ENCODE results near the gene SWI5.
A peak's percentile ranks its signal among the peaks of the same experiment; 100 is the strongest.

Gene SWI5

DNA sequence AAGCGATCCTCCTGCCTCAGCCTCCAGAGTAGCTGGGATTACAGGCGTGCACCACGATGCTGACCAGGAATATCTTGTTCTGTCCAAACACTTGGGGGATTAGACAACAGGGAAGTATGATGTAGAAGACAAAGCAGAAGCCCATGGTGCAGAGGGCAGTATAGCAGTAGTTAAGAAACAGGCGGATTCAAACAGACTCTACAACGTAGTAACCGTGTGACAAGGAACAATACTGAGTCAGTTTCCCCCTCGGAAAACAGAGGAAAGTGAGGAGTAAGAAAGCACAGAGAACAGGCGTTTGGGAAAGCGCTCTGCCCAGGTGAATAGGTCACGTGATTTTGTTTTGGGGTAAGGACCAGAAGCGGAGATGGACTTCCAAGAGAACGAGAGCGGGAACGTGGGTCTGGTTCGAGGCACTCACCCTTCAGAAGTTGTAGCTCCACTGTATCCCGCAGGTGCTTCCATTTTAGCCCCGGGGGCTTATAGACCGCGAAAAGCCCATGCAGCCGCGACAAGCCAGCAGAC is 45.9 kb downstream of the SWI5 start:
- DNase-seq: no peak
- Histone ChIP-seq H4K91ac (ENCODE audit: low read length) (no peak overlapping the region), H3K27ac (ENCODE audit: low read length, poor library complexity, severe bottlenecking) (no peak overlapping the region), H2BK5ac (ENCODE audit: low read depth, low read length, poor library complexity, severe bottlenecking) (no peak overlapping the region), H2BK12ac (ENCODE audit: low read length in 2 of 2) (no peak overlapping the region), H2AFZ (ENCODE audit: low read depth, low read length) (no peak overlapping the region), H3K9me3 (ENCODE audit: control insufficient read depth, low read length) (no peaks in the 10 kb centered on the region), H3K23ac (ENCODE audit: low read length in 2 of 2) (no peak overlapping the region), H2BK120ac (ENCODE audit: low read depth, low read length) (no peak overlapping the region), H3K36me3 (ENCODE audit: control insufficient read depth in 1 of 2, insufficient read depth in 2 of 2, low read depth in 1 of 2, low read length in 2 of 2) (peaks cover 28 to 41% of the 10 kb centered on the region in 2 experiments), H2AK5ac (ENCODE audit: low read length, severe bottlenecking) (no peak overlapping the region), H3K4me1 (ENCODE audit: control insufficient read depth, insufficient read depth, low read depth, low read length) (peaks cover 12% of the 10 kb centered on the region), H3K4ac (ENCODE audit: low read depth in 1 of 2, low read length in 2 of 2) (peak overlapping the region in 1 of 2 experiments; percentile 40), H3K14ac (ENCODE audit: low read length in 2 of 2) (no peak overlapping the region), H3K4me3 (ENCODE audit: insufficient read depth in 1 of 2, low read depth in 1 of 2, low read length in 2 of 2) (peak overlapping the region; percentile 91 to 92), H3K18ac (ENCODE audit: low read depth in 1 of 2, low read length in 2 of 2) (peak overlapping the region in 1 of 2 experiments; percentile 21), H3K4me2 (ENCODE audit: low read length, poor library complexity, severe bottlenecking) (peak overlapping the region; percentile 72), H3K27me3 (ENCODE audit: control insufficient read depth in 1 of 2, insufficient read depth in 1 of 2, low read length in 2 of 2) (no peaks in the 10 kb centered on the region), H2BK15ac (ENCODE audit: low read depth, poor library complexity, severe bottlenecking) (peak overlapping the region; percentile 78), H4K8ac (ENCODE audit: low read length) (peak overlapping the region; percentile 45), H3K9ac (ENCODE audit: low read length) (peak overlapping the region; percentile 93), H3K79me1 (replicated peaks; ENCODE audit: low read length, poor library complexity, severe bottlenecking) (peaks cover 34% of the 10 kb centered on the region)
- WGBS: 4% methylated on average over 21 of the region's 21 CpGs

DNA sequence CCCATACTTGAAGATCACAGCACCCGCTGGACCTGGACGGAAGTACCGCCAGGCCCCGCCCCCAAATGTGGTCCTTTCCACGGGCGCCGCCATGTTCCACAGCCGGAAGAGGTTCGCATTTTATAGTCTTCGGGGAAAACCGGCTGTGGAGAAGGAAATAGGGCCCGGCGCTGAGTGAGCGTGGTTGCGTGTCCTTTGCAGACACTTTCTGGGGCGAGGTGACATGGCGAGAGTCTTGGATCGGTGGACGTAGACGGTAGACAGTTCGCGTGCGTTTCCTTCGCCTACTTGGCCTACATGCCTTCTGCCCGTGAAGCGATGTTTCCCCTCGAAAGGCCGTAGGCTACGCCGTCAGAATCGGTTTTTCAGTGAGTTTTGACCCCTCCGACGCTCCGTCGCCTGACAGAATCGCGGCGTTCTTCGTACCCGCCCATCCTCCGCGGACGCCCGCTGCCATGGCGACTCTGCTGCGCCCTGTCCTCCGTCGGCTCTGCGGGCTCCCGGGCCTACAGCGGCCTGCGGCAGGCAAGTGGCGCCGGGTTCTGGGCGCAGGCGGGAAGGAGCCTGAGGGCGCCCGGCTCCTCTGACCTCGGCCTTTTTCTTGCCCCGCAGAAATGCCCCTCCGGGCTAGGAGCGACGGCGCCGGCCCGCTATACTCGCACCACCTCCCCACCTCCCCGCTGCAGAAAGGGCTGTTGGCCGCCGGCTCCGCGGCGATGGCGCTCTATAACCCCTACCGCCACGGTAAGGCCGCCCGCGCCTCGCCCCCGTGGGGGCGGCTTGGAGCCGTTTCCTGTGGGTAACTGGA is 46.5 kb downstream of the SWI5 start, which contains the start of the genes COQ4 and TRUB2:
Gene COQ4 (plus strand): TSS at position 436 of the 808 bp plus-strand sequence. CDS start 20 bp downstream, at position 456.
Gene TRUB2 (minus strand): TSS at position 44 of the 808 bp plus-strand sequence. CDS start 39 bp downstream, at position 5.
- Histone ChIP-seq H3K18ac (ENCODE audit: low read depth in 1 of 2, low read length in 2 of 2) (peak within 1 kb of the TSS; percentile 89 to 100), H3K36me3 (ENCODE audit: control insufficient read depth in 1 of 2, insufficient read depth in 2 of 2, low read depth in 1 of 2, low read length in 2 of 2) (peaks cover 30 to 41% of the 10 kb centered on the region in 2 experiments), H3K14ac (ENCODE audit: low read length in 2 of 2) (peak within 1 kb of the TSS in 1 of 2 experiments; percentile 86), H3K4me1 (ENCODE audit: control insufficient read depth, insufficient read depth, low read depth, low read length) (peaks cover 12% of the 10 kb centered on the region), H2BK12ac (ENCODE audit: low read length in 2 of 2) (peak within 1 kb of the TSS in 1 of 2 experiments; percentile 73), H3K27ac (ENCODE audit: low read length, poor library complexity, severe bottlenecking) (peak within 1 kb of the TSS; percentile 95), H2BK15ac (ENCODE audit: low read depth, poor library complexity, severe bottlenecking) (peak within 1 kb of the TSS; percentile 78), H3K9me3 (ENCODE audit: control insufficient read depth, low read length) (no peaks in the 10 kb centered on the region), H2BK120ac (ENCODE audit: low read depth, low read length) (peak within 1 kb of the TSS; percentile 75), H3K23ac (ENCODE audit: low read length in 2 of 2) (peak within 1 kb of the TSS; percentile 29 to 63), H3K4me2 (ENCODE audit: low read length, poor library complexity, severe bottlenecking) (peak within 1 kb of the TSS; percentile 91), H3K27me3 (ENCODE audit: control insufficient read depth in 1 of 2, insufficient read depth in 1 of 2, low read length in 2 of 2) (no peaks in the 10 kb centered on the region), H4K8ac (ENCODE audit: low read length) (peak within 1 kb of the TSS; percentile 93), H3K9ac (ENCODE audit: low read length) (peak within 1 kb of the TSS; percentile 93), H4K91ac (ENCODE audit: low read length) (peak within 1 kb of the TSS; percentile 97), H3K79me1 (replicated peaks; ENCODE audit: low read length, poor library complexity, severe bottlenecking) (peaks cover 32% of the 10 kb centered on the region), H3K4ac (ENCODE audit: low read depth in 1 of 2, low read length in 2 of 2) (peak within 1 kb of the TSS; percentile 78 to 83), H3K4me3 (ENCODE audit: insufficient read depth in 1 of 2, low read depth in 1 of 2, low read length in 2 of 2) (peak within 1 kb of the TSS; percentile 91 to 92), H2AK5ac (ENCODE audit: low read length, severe bottlenecking) (peak within 1 kb of the TSS; percentile 0), H2AFZ (ENCODE audit: low read depth, low read length) (peak within 1 kb of the TSS; percentile 98), H2BK5ac (ENCODE audit: low read depth, low read length, poor library complexity, severe bottlenecking) (peak within 1 kb of the TSS; percentile 95)
- WGBS: under 1% methylated on average over 79 of the region's 83 CpGs
- peak; percentile 97 for DNase-seq

DNA sequence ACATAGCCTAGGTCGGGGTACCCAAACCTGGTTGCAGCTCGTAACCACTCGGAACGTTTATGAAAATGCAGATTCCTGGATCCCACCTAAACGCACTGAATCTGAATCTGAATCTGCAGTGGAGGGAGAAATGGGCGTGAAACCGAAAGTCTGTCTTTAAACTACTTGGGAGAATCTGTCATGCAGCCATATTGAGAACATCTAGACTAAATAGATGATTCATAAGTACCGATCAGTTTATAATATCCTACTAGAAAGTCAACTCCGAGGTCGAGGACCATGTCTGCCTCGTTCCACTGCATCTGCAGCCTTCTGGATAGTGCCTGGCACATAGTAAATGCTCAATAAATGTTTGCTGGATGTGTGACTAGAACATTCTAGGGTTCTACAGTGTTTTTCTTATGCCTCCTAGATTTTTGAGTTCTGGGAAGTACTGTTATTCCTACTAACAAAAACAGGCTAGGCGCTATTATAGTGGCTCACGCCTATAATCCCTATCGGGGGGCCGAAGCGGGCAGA is 47.2 kb downstream of the SWI5 start:
- H2AK5ac ChIP-seq (ENCODE audit: low read length, severe bottlenecking): no peak overlapping the region
- 30% methylated on average over 14 of the region's 16 CpGs for WGBS

DNA sequence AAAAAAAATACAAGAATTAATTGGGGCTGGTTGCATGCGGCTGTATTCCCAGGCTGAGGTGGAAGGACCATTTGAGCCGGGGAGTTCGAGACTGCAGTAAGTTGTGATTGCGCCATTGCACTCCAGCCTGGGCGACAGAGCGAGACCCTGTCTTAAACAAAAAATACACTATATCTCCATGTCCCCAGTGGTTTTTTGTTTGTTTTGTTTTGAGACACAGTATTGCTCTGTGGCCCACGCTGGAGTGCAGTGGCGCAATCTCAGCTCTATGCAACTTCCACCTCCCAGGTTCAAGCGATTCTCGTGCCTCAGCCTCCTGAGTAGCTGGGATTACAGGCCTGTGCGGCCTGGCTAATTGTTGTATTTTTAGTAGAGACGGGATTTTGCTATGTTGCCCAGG is 47.7 kb downstream of the SWI5 start:
- Histone ChIP-seq H3K36me3 (ENCODE audit: control insufficient read depth in 1 of 2, insufficient read depth in 2 of 2, low read depth in 1 of 2, low read length in 2 of 2) (peaks cover 42 to 51% of the 10 kb centered on the region in 2 experiments), H4K91ac (ENCODE audit: low read length) (no peak overlapping the region), H2AK5ac (ENCODE audit: low read length, severe bottlenecking) (no peak overlapping the region), H3K79me1 (replicated peaks; ENCODE audit: low read length, poor library complexity, severe bottlenecking) (peaks cover 36% of the 10 kb centered on the region), H2BK120ac (ENCODE audit: low read depth, low read length) (no peak overlapping the region), H3K27me3 (ENCODE audit: control insufficient read depth in 1 of 2, insufficient read depth in 1 of 2, low read length in 2 of 2) (no peaks in the 10 kb centered on the region), H2BK12ac (ENCODE audit: low read length in 2 of 2) (no peak overlapping the region), H3K18ac (ENCODE audit: low read depth in 1 of 2, low read length in 2 of 2) (no peak overlapping the region), H3K4me3 (ENCODE audit: insufficient read depth in 1 of 2, low read depth in 1 of 2, low read length in 2 of 2) (peak overlapping the region in 1 of 2 experiments; percentile 91), H3K14ac (ENCODE audit: low read length in 2 of 2) (no peak overlapping the region), H3K9ac (ENCODE audit: low read length) (peak overlapping the region; percentile 93), H3K27ac (ENCODE audit: low read length, poor library complexity, severe bottlenecking) (no peak overlapping the region), H3K4ac (ENCODE audit: low read depth in 1 of 2, low read length in 2 of 2) (no peak overlapping the region), H3K23ac (ENCODE audit: low read length in 2 of 2) (no peak overlapping the region), H2AFZ (ENCODE audit: low read depth, low read length) (no peak overlapping the region), H2BK5ac (ENCODE audit: low read depth, low read length, poor library complexity, severe bottlenecking) (no peak overlapping the region), H3K4me2 (ENCODE audit: low read length, poor library complexity, severe bottlenecking) (peak overlapping the region; percentile 91), H3K9me3 (ENCODE audit: control insufficient read depth, low read length) (no peaks in the 10 kb centered on the region), H2BK15ac (ENCODE audit: low read depth, poor library complexity, severe bottlenecking) (no peak overlapping the region), H3K4me1 (ENCODE audit: control insufficient read depth, insufficient read depth, low read depth, low read length) (peaks cover 14% of the 10 kb centered on the region), H4K8ac (ENCODE audit: low read length) (no peak overlapping the region)
- WGBS: 88% methylated on average over 9 of the region's 12 CpGs
- peak; percentile 27 for DNase-seq

More for the DNA sequence above, 47.2 kb downstream of the SWI5 start:
- H3K79me1 ChIP-seq (replicated peaks; ENCODE audit: low read length, poor library complexity, severe bottlenecking): peaks cover 34% of the 10 kb centered on the region
- peak overlapping the region; percentile 93 for H3K9ac ChIP-seq (ENCODE audit: low read length)
- no peaks in the 10 kb centered on the region for H3K27me3 ChIP-seq (ENCODE audit: control insufficient read depth in 1 of 2, insufficient read depth in 1 of 2, low read length in 2 of 2)
- H2BK5ac ChIP-seq (ENCODE audit: low read depth, low read length, poor library complexity, severe bottlenecking): no peak overlapping the region
- peak overlapping the region; percentile 24 for H2AFZ ChIP-seq (ENCODE audit: low read depth, low read length)
- H3K23ac ChIP-seq (ENCODE audit: low read length in 2 of 2): peak overlapping the region; percentile 29 to 63
- peak overlapping the region in 1 of 2 experiments; percentile 80 for H3K18ac ChIP-seq (ENCODE audit: low read depth in 1 of 2, low read length in 2 of 2)
- no peaks in the 10 kb centered on the region for H3K9me3 ChIP-seq (ENCODE audit: control insufficient read depth, low read length)
- H3K4ac ChIP-seq (ENCODE audit: low read depth in 1 of 2, low read length in 2 of 2): peak overlapping the region in 1 of 2 experiments; percentile 78
- no peak overlapping the region for H2BK15ac ChIP-seq (ENCODE audit: low read depth, poor library complexity, severe bottlenecking)
- H2BK12ac ChIP-seq (ENCODE audit: low read length in 2 of 2): peak overlapping the region in 1 of 2 experiments; percentile 43
- peaks cover 37 to 45% of the 10 kb centered on the region in 2 experiments for H3K36me3 ChIP-seq (ENCODE audit: control insufficient read depth in 1 of 2, insufficient read depth in 2 of 2, low read depth in 1 of 2, low read length in 2 of 2)
- H3K4me3 ChIP-seq (ENCODE audit: insufficient read depth in 1 of 2, low read depth in 1 of 2, low read length in 2 of 2): peak overlapping the region; percentile 91 to 92
- H3K4me2 ChIP-seq (ENCODE audit: low read length, poor library complexity, severe bottlenecking): peak overlapping the region; percentile 91
- no peak overlapping the region for H3K14ac ChIP-seq (ENCODE audit: low read length in 2 of 2)
- H4K91ac ChIP-seq (ENCODE audit: low read length): peak overlapping the region; percentile 22
- no peak overlapping the region for H2BK120ac ChIP-seq (ENCODE audit: low read depth, low read length)
- H3K27ac ChIP-seq (ENCODE audit: low read length, poor library complexity, severe bottlenecking): peak overlapping the region; percentile 79
- peak; percentile 87 for DNase-seq
- H3K4me1 ChIP-seq (ENCODE audit: control insufficient read depth, insufficient read depth, low read depth, low read length): peaks cover 12% of the 10 kb centered on the region
- H4K8ac ChIP-seq (ENCODE audit: low read length): peak overlapping the region; percentile 93
